MM.1S (cell line): ENCODE data around the gene BTBD16.

Source experiments
- CTCF ChIP-seq: fragments of 300-600 bp; sonication (generic); IDR thresholded peaks from 2 replicates; pipeline ENCODE4 v1.5.1; 2016; ENCODE audit warnings: antibody characterized with exemption, low read length, mixed read lengths
- EZH2phosphoT487 ChIP-seq: fragments of 300-600 bp; sonication (generic); IDR thresholded peaks from 2 replicates; pipeline ENCODE4 v1.6.1; 2018; ENCODE audit warnings: antibody characterized with exemption, low read length

- TF ChIP-seq CTCF (no peak), EZH2phosphoT487 (no peak)
Measured at GRCh38 chr10:122331100-122331499, 60.0 kb downstream of the BTBD16 start.
